ENCODE measurements around the gene DAB2. TPM values are rescaled to one million over a fixed set of nuclear protein-coding genes. Genes with fewer than 3 reads are reported as not detected.

The DAB2 gene
- total and polyA plus RNA-seq, 2 of the 8 experiments (the other 6 are each of a cell fraction or from before 2014, with no cell fraction given): 2.6 to 4.9 TPM

GRCh38 chr5:39400713-39401578 is 23.8 kb downstream of the DAB2 start (continued):
- TF ChIP-seq E2F6 (IDR thresholded peaks at IDR 0.05): no peak
- TF ChIP-seq POLR2AphosphoS5 (IDR thresholded peaks at IDR 0.05; ENCODE audit: low read depth, low read length): no peak
- no peak for TF ChIP-seq ASH2L (IDR thresholded peaks at IDR 0.05; ENCODE audit: low read length)
- TF ChIP-seq SP2 (IDR thresholded peaks at IDR 0.05; ENCODE audit: low read length): no peak
- TF ChIP-seq FOSL1 (IDR thresholded peaks at IDR 0.05; ENCODE audit: insufficient read depth, low read depth, low read length): no peak
- no peak for TF ChIP-seq SIN3A (conservative IDR thresholded peaks at IDR 0.05 in 1 of 2, IDR thresholded peaks at IDR 0.05 in 1 of 2; ENCODE audit: low read depth in 1 of 2, low read length in 2 of 2)
- TF ChIP-seq EP300 (IDR thresholded peaks at IDR 0.05; ENCODE audit: borderline replicate concordance in 1 of 2, low read depth in 2 of 2, low read length in 2 of 2): no peak
